Endometrial microvascular endothelial cells (primary cell): Measurements from ENCODE around the gene MYH2. TPM values are rescaled to one million over a fixed set of nuclear protein-coding genes. Genes with fewer than 3 reads are reported as not detected.

Experiments used
- in situ Hi-C: cut with HindIII; loops from 2 replicates; pipeline ENCODE4 v1.10.0; 2017; ENCODE audit warnings: low sequenced_read_pairs, low pct_unique_long_range_greater_than_20kb; ENCODE audit errors: inconsistent ontology term
- total RNA-seq: library from RNA; depleted of rRNA; stranded (reverse); fragments of >200 nt; gene quantifications from one replicate; pipeline ENCODE4 v1.2.3, GENCODE V29; 2015; ENCODE audit errors: inconsistent ontology term

Gene MYH2
- total RNA-seq, 1 donor from 2014 or later = under 0.01 TPM

DNA sequence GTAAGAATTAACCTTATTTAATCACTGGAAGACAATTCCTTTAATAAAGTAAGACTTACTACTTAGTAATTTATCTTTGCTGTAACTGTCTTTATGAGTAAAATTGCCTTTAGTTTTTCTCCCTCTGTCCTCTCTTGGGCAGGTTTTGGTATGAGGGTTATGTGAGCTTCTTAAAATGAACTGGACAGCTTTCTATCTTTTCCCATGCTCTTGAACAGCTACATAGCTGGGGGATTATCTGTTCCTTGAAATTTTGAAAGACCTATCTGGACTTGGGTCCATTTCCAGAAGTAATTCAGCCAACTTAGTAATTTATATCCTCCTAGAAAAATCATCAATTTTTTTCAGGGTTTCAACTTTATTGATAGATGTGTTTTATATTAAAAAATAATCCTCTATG, 27.5 kb downstream of the MYH2 start:
- in situ Hi-C loops = no loop called here

DNA sequence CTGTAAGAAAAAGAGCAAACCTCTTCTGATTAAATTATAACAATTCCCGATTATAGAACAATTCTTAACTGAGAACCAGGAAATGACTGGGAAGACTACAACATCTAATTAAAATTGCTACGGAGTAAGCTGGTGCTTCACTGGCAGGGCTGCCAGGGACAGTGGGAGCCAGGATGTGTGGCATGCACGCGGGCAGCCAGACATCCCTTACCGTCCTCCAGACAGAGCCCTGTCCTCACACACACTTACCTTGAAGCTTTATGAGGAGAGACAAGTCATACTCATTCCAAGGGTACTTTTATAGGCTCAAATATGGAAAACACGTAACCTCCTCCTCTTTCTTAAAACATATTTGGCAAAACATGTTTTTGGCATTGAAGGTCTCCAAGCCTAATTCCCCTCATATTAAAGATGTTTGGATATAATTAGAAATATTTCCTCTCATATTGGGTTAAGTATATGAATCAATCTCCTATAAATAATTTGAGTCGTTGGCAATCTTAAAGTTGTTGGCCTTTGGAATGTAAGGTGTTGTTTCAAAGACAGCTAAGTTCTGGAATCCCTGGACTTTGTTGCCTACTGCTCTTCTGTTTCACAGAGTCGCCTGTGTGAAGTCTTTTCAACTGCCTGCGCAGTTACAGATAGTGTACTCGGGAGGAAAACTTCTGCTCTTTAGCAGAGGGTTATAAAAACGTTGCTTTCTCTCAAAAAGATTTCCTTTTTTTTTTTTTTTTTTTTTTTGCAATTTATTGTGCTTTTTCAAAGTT, 31.0 kb downstream of the MYH2 start, which contains the start of gene MYH1:
Gene MYH1 (minus strand): TSS at position 272 of the 767 bp plus-strand sequence. CDS start 1,900 bp downstream, outside the sequence.
- in situ Hi-C loops = no loop called here

DNA sequence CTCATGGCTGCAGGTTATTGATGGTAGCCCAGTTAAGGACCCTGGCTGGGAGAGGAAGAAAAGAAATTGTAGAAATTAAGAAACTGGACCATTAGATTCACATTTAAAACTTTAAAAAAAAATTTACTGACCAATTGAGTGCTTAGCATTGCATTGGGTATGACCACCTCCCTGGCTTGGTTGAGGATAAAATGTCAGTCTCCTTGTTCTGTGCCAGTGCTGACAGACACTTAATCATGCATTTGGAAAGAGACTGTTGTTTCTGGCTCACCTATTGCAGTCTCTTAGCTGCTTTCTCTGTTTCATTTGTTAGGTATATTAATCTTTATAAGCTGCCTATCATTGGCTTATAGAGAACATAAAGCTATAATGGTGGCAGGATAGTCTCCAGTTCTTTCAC, 32.8 kb downstream of the MYH2 start:
- in situ Hi-C loops = no loop called here

DNA sequence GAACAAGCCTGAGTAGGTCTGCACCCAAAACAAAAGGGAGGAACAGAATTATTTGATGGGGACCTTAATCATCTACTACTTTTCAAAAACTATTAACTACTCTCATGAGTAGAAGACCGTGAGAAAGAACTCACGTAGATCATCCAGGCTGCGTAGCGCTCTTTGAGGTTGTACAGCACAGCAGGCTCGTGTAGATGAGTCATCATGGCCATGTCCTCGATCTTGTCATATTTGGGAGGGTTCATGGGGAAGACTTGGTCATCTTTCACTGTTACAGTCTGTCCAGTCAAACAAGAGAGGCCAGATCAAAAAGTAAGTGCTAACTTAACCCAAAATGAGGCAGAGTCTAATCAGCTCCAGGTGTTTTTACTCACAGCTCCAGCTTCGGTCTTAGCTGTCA, 33.4 kb downstream of the MYH2 start:
- in situ Hi-C loops = no loop called here

DNA sequence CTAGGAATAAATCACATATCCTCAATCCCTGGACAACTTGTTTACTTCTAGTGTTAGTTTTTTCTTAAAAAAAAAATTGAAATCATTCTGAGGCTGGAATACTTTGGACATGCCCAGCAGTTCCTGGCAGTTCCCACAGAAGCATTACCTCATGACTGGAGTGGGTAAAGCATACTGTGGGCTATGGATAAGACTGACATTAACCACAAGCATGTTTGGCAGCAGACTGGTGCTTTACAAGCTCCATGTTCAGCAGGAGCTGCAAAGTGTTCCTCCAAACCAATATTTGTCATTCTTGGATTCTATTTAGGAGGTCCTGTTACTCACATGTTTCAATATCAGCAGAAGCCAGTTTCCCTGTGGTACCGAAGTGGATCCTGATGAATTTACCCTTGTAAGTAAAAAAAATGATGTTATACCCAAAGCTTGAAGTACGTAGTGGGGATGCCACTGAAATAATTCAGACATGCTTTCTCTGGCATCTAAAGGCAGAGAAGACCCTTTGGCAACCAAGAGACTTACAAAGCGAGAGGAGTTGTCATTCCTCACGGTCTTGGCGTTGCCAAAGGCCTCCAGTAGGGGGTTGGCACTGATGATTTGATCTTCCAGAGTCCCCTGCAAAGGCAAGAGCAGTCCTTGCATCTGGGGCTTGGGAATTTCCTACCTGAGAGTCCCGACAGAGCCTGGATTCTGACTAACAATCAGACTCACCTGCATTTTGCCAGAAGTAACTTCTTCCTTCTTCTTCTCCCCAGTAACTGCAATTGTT, 36.0 kb downstream of the MYH2 start:
- in situ Hi-C loops = no loop called here

DNA sequence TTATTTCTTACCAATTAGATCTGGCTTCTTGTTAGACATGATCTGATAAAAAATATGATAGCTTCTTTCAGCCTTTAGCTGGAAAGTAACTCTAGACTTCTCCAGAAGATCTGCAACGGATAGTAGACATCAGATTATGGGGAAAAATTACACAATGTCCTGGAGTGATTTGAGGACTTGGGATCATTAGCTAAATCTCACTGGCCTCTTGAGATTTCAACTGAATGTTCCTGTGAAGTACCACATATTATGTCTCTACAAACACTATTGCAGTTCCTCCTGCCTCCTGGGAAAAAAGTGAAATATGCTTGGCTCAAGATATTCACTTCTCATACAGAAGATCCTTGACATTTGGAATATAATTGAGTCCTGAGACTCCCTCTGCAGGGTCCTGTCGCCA, 36.6 kb downstream of the MYH2 start:
- in situ Hi-C loops = no loop called here

DNA sequence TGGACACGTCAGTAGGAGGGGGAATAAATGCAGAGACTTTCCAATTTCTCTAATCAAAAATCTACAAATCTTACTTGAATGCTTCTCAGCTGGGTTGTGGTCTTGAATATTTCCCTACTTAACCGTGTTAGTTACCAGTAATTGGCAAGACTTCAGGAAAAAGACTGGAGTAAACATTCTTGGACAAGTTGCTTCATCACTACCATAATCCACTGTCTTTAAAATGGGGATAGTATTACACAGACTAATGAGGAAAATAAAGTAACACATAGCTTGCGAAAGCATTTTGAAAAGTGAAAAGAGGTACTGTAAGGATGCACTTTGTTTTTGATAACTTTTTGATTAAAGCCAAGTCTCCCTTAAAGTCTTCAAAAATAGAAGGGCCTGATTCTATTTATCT, 49.5 kb downstream of the MYH2 start:
- in situ Hi-C loops = no loop called here

DNA sequence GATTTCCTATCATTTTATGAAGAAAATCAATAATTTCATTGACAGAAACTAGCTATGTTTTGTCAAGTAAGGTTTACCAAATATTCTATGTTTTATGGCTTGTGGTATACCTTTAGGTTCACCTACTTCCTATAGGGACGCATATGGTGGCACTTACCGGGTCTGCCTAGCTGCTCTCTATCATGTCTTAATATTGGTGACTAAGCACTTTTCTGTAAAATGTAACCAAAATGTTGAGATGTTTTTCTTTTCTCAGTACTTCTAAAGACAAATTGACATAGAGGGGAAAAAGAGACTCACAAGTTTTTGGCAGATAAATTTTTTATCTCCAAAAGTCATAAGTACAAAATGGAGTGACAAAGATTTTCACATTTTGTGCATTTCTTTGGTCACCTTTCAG, 57.5 kb downstream of the MYH2 start:
- in situ Hi-C loops = no loop called here

DNA sequence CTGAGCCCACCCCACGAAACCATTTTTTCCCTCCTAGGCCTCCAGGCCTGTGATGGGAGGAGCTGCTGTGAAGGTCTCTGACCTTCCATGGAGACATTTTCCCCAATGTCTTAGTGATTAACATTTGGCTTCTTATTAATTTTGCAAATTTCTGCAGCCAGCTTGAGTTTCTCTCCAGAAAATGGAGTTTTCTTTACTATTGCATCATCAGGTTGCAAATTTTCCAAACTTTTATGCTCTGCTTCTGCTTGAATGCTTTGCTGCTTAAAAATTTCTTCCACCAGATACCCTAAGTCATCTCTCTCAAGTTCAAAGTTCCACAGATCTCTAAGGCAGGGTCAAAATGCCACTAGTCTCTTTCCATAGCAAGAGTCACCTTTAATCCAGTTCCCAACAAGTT, 67.2 kb downstream of the MYH2 start:
- in situ Hi-C loops = no loop called here

DNA sequence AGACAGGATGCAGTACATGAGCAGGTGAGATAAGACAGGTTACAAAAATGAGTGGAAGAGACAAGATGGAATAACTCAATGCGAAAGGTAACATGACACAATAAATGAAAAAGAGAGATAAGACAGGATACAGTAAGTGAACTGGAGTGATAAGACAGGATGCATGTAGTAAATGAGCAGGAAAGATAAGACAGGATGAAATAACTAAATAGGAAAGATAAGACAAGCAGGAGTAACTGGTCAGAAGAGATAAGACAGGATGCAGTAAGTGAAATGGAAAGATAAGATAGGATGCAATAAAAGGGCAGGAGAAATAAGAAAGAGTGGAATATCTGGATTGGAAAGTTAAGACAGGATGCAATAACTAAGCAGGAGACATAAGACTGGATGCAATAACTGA, 71.8 kb downstream of the MYH2 start:
- in situ Hi-C loops = no loop called here

DNA sequence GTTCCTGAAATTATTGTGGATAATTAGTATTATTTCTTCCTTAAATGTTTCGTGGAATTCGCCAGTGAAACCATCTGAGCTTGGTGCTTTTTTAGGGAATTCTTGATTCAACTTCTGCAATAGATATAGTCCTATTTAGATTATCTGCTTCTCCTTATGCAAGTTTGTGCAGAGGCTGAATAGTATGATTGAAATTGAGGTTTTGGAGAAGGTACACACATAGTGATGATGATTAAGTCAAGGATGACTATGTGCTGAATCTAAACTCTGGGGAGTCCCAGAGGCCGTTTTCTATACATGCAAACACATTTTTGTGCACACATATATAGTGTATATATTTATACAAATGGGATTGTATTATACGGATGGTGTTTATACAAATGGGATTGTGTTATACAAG, 74.9 kb downstream of the MYH2 start:
- in situ Hi-C loops = no loop called here

DNA sequence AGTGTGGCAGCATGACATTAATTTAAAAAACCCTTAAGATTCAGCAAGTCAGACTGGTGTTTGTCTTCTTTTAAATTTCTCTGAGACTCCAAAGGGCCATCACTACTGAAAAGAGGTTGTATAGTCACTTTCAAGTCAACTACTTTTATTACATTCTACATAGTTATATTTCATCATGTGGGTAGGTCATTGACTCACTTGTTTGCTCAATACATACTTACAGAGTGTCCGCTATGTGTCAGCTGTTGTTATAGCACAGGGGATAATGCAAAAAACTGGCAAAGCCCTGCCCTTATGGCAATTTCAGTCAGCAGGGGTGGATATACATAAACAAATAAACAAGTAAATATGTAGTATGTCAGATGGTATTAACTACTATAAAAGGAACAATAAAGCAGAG, 77.6 kb downstream of the MYH2 start:
- in situ Hi-C loops = no loop called here

Other genes with a start within 250 kb of the MYH2 start
- gene MYH13, start 176.7 kb downstream of the MYH2 start, total RNA-seq = not detected
- not detected for gene MYH8, start 127.7 kb downstream of the MYH2 start, total RNA-seq
- not detected for gene MYH4, start 80.1 kb downstream of the MYH2 start, total RNA-seq
- not detected for gene MYH1, start 31.1 kb downstream of the MYH2 start, total RNA-seq
- 0.09 TPM for gene MYH3, start 107.7 kb upstream of the MYH2 start, total RNA-seq
- gene SCO1, start 147.9 kb upstream of the MYH2 start, total RNA-seq = 32.8 TPM
- gene ADPRM, start 147.9 kb upstream of the MYH2 start, total RNA-seq = 13.3 TPM
- 4.4 TPM for gene TMEM220, start 180.4 kb upstream of the MYH2 start, total RNA-seq